ENCODE results near the gene SLC25A39. TPM values are rescaled to one million over a fixed set of nuclear protein-coding genes. Genes with fewer than 3 reads are reported as not detected.
"Not testable (repeated sequence)": the region's sequence is repeated elsewhere in the genome, so short reads cannot be mapped to it uniquely, and the experiment has no call there.

Gene SLC25A39
- total and polyA plus RNA-seq, 4 donors: 50.2 to 107 (median 58.1) TPM

DNA sequence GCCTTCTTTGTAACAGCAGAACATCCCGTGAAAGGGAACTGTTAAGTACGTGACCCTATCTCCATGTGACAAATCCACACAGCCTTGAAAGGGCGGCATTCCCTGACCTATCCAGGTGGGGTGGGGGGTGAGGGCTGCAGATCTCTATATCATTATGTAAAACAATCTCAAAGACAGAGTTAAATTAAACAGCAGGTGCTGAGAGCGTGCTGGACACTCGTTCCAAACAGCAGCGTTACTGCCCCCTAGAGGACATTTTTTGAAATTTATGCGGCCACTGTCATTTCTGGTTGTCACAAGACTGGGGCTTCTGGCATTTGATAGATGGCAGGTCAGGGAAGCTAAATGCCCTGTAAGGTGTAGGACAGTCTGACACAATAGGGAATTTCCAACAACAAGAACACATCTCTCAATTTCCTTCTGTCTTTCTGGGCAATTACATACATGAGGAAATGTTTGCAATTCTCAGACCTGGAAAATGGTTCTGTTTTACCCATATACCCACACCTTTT lies 6.7 kb upstream of the SLC25A39 start:
- ATAC-seq (ENCODE audit: low FRiP score) (no peak), DNase-seq (no peak)
- Histone ChIP-seq H3K4me1 (ENCODE audit: control insufficient read depth in 1 of 2, insufficient read depth in 2 of 2, low read length in 2 of 2) (no peaks in the 10 kb centered on the region), H3K36me3 (ENCODE audit: control insufficient read depth in 1 of 2, insufficient read depth in 2 of 2, low read length in 1 of 2) (no peaks in the 10 kb centered on the region), H3K9me3 (ENCODE audit: control insufficient read depth, low read length) (no peaks in the 10 kb centered on the region), H3K4me3 (ENCODE audit: low read length in 2 of 2) (no peak overlapping the region), H3K27me3 (ENCODE audit: control insufficient read depth in 1 of 2, insufficient read depth in 2 of 2, low read length in 1 of 2) (no peaks in the 10 kb centered on the region), H3K27ac (ENCODE audit: low read depth in 1 of 2, low read length in 2 of 2) (no peak overlapping the region)
- intact Hi-C loops (cut with DNase I): loop anchor here in 1 of 2 donors (1.0 to 2.0 kb wide), 2 partner anchors 113 to 121 kb away; partner anchors contain the start of gene UBTF
- WGBS, 2 donors: 1 to 3% methylated on average over 7 of the region's 7 CpGs

- H3K9me3 ChIP-seq (ENCODE audit: control insufficient read depth, low read length); H3K4me1 ChIP-seq (ENCODE audit: control insufficient read depth in 1 of 2, insufficient read depth in 2 of 2, low read length in 2 of 2); H3K27me3 ChIP-seq (ENCODE audit: control insufficient read depth in 1 of 2, insufficient read depth in 2 of 2, low read length in 1 of 2); H3K4me3 ChIP-seq (ENCODE audit: low read length in 2 of 2); ATAC-seq (ENCODE audit: low FRiP score); H3K27ac ChIP-seq (ENCODE audit: low read depth in 1 of 2, low read length in 2 of 2); H3K36me3 ChIP-seq (ENCODE audit: control insufficient read depth in 1 of 2, insufficient read depth in 2 of 2, low read length in 1 of 2); DNase-seq: not testable (repeated sequence)
- WGBS, 2 donors: 83 to 86% methylated on average over 5 of the region's 5 CpGs
- intact Hi-C loops (cut with DNase I): loop anchor here in 1 of 2 donors (2.0 kb wide), 1 partner anchor 111 kb away; the partner anchor contains the start of gene UBTF
Measured at GRCh38 chr17:44330263-44330662, 5.6 kb upstream of the SLC25A39 start.

DNA sequence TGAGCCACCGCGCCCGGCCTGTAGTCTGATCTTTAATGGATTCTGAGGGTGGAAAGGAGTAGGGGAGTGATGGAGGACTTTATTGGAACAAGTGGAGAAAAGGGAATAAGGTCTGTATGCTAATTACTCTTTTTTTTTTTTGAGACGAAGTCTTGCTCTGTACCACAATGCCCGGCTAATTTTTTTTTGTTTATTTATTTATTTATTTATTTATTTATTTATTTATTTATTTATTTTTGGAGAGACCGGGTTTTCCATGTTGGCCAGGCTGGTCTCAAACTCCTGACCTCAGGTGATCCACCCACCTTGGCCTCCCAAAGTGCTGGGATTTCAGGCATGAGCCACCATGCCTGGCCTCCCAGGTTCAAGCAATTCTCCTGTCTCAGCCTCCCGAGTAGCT lies 4.9 kb upstream of the SLC25A39 start:
- intact Hi-C loops (cut with DNase I); ATAC-seq (ENCODE audit: low FRiP score): not testable (repeated sequence)
- 82 to 89% methylated on average over 7 of the region's 7 CpGs for WGBS, 2 donors

DNA sequence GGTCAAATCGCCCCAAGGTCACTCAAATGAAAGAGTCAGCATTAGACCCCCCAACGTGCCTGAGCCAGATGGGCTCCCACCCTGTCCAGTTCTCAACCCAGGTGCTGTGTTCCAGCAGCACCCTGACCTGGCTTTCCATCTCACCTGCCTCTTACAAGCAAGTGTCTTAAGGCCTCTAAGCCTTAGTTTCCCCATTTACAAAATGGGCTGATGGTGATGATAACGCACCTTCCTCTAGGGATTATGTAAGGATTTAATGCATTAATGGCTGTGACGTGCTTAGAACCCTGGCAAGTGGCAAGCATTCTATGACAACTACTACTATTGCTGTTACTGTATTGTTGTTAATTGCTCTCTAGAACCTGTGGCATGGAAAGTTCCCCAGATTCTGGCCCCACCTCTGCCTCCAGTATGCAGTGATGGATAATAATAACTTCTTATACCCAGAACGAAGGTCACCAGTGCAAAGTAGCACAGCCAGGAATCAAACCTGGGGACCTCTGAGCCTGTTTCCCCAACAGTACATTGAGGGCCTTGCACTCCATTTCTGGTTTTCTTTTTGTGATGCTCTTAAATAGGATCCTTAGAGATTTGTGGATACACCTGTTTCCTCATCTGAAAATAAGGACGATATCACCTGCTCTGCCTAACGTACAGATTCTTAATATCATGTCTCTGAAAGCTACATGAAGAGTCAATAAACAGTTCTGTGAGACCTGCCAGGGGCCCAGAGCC lies 3.3 kb upstream of the SLC25A39 start:
- 77 to 78% methylated on average over 7 of the region's 7 CpGs for WGBS, 2 donors

More for the DNA sequence above, 4.9 kb upstream of the SLC25A39 start:
- DNase-seq; H3K4me3 ChIP-seq (ENCODE audit: low read length in 2 of 2); H3K36me3 ChIP-seq (ENCODE audit: control insufficient read depth in 1 of 2, insufficient read depth in 2 of 2, low read length in 1 of 2); H3K9me3 ChIP-seq (ENCODE audit: control insufficient read depth, low read length); H3K4me1 ChIP-seq (ENCODE audit: control insufficient read depth in 1 of 2, insufficient read depth in 2 of 2, low read length in 2 of 2); H3K27ac ChIP-seq (ENCODE audit: low read depth in 1 of 2, low read length in 2 of 2); H3K27me3 ChIP-seq (ENCODE audit: control insufficient read depth in 1 of 2, insufficient read depth in 2 of 2, low read length in 1 of 2): not testable (repeated sequence)

GRCh38 chr17:44326861-44327444 lies 2.3 kb upstream of the SLC25A39 start:
- Histone ChIP-seq H3K4me3 (ENCODE audit: low read length in 2 of 2) (no peak overlapping the region), H3K4me1 (ENCODE audit: control insufficient read depth in 1 of 2, insufficient read depth in 2 of 2, low read length in 2 of 2) (no peaks in the 10 kb centered on the region), H3K27ac (ENCODE audit: low read depth in 1 of 2, low read length in 2 of 2) (no peak overlapping the region), H3K9me3 (ENCODE audit: control insufficient read depth, low read length) (no peaks in the 10 kb centered on the region), H3K36me3 (ENCODE audit: control insufficient read depth in 1 of 2, insufficient read depth in 2 of 2, low read length in 1 of 2) (peaks cover 0 to 2% of the 10 kb centered on the region in 2 donors), H3K27me3 (ENCODE audit: control insufficient read depth in 1 of 2, insufficient read depth in 2 of 2, low read length in 1 of 2) (no peaks in the 10 kb centered on the region)
- DNase-seq (peak; percentile 98), ATAC-seq (ENCODE audit: low FRiP score) (peak; percentile 93)
- 26 to 30% methylated on average over 27 to 31 of the region's 31 CpGs for WGBS, 2 donors
- intact Hi-C loops (cut with DNase I): no loop called here

More for the DNA sequence above, 3.3 kb upstream of the SLC25A39 start:
- Histone ChIP-seq H3K4me1 (ENCODE audit: control insufficient read depth in 1 of 2, insufficient read depth in 2 of 2, low read length in 2 of 2) (no peaks in the 10 kb centered on the region), H3K27ac (ENCODE audit: low read depth in 1 of 2, low read length in 2 of 2) (no peak overlapping the region), H3K36me3 (ENCODE audit: control insufficient read depth in 1 of 2, insufficient read depth in 2 of 2, low read length in 1 of 2) (no peaks in the 10 kb centered on the region), H3K9me3 (ENCODE audit: control insufficient read depth, low read length) (no peaks in the 10 kb centered on the region), H3K27me3 (ENCODE audit: control insufficient read depth in 1 of 2, insufficient read depth in 2 of 2, low read length in 1 of 2) (no peaks in the 10 kb centered on the region), H3K4me3 (ENCODE audit: low read length in 2 of 2) (no peak overlapping the region)
- DNase-seq (peak in 1 of 2 donors; percentile 27), ATAC-seq (ENCODE audit: low FRiP score) (no peak)
- intact Hi-C loops (cut with DNase I): no loop called here

- H3K9me3 ChIP-seq (ENCODE audit: control insufficient read depth, low read length): no peaks in the 10 kb centered on the region
- H3K4me1 ChIP-seq (ENCODE audit: control insufficient read depth in 1 of 2, insufficient read depth in 2 of 2, low read length in 2 of 2): no peaks in the 10 kb centered on the region
- WGBS, 2 donors: 1% methylated on average over 36 to 38 of the region's 38 CpGs
- intact Hi-C loops (cut with DNase I): no loop called here
- H3K4me3 ChIP-seq (ENCODE audit: low read length in 2 of 2): peak overlapping the region; percentile 23 to 75
- no peak overlapping the region for H3K27ac ChIP-seq (ENCODE audit: low read depth in 1 of 2, low read length in 2 of 2)
- no peaks in the 10 kb centered on the region for H3K27me3 ChIP-seq (ENCODE audit: control insufficient read depth in 1 of 2, insufficient read depth in 2 of 2, low read length in 1 of 2)
- ATAC-seq (ENCODE audit: low FRiP score) (no peak), DNase-seq (peak in 1 of 2 donors; percentile 47)
- H3K36me3 ChIP-seq (ENCODE audit: control insufficient read depth in 1 of 2, insufficient read depth in 2 of 2, low read length in 1 of 2): peaks cover 0 to 8% of the 10 kb centered on the region in 2 donors
Measured at GRCh38 chr17:44324092-44324570, 492 bp downstream of the SLC25A39 start.

DNA sequence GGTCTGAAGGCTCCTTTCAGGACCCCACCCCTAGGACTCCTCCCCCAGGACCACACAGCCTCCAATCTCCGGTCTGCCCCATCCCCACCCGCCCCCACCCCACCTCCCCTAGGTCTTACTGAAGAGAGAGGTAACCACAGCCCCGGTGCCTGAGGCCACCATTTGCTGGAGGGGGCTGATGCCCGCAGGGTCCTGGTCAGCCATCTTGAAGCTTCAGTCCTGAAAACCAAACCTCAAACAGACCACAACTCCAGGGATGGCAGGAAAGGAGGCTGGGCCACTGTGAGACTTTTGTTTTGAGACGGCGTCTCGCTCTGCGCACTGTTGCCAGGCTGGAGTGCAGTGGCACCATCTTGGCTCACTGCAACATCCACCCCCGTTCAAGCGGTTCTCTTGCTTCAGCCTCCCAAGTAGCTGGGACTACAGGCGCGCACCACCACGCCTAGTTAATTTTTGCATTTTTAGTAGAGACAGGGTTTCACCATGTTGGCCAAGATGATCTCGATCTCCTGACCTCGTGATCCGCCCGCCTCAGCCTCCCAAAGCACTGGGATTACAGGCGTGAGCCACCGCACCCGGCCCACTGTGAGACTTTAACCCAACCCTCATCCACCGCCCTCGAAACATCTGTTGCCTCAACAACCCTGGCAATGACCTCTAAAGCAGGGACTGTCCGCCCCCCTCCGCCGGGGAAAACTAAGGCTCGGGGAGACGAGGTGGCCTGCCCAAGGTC lies 1.1 kb downstream of the SLC25A39 start:
- intact Hi-C loops (cut with DNase I): no loop called here
- no peak for ATAC-seq (ENCODE audit: low FRiP score)
- WGBS, 2 donors: 65 to 70% methylated on average over 26 to 27 of the region's 27 CpGs

GRCh38 chr17:44322236-44322895 lies 2.3 kb downstream of the SLC25A39 start:
- no peaks in the 10 kb centered on the region for H3K27me3 ChIP-seq (ENCODE audit: control insufficient read depth in 1 of 2, insufficient read depth in 2 of 2, low read length in 1 of 2)
- 91 to 92% methylated on average over 11 of the region's 11 CpGs for WGBS, 2 donors
- DNase-seq (peak in 1 of 2 donors; percentile 32), ATAC-seq (ENCODE audit: low FRiP score) (no peak)
- intact Hi-C loops (cut with DNase I): no loop called here
- no peaks in the 10 kb centered on the region for H3K4me1 ChIP-seq (ENCODE audit: control insufficient read depth in 1 of 2, insufficient read depth in 2 of 2, low read length in 2 of 2)
- no peak overlapping the region for H3K27ac ChIP-seq (ENCODE audit: low read depth in 1 of 2, low read length in 2 of 2)
- H3K36me3 ChIP-seq (ENCODE audit: control insufficient read depth in 1 of 2, insufficient read depth in 2 of 2, low read length in 1 of 2): peaks cover 0 to 8% of the 10 kb centered on the region in 2 donors
- H3K4me3 ChIP-seq (ENCODE audit: low read length in 2 of 2): no peak overlapping the region
- H3K9me3 ChIP-seq (ENCODE audit: control insufficient read depth, low read length): no peaks in the 10 kb centered on the region

More for the DNA sequence above, 1.1 kb downstream of the SLC25A39 start:
- Histone ChIP-seq H3K4me1 (ENCODE audit: control insufficient read depth in 1 of 2, insufficient read depth in 2 of 2, low read length in 2 of 2) (no peaks in the 10 kb centered on the region), H3K27me3 (ENCODE audit: control insufficient read depth in 1 of 2, insufficient read depth in 2 of 2, low read length in 1 of 2) (no peaks in the 10 kb centered on the region), H3K4me3 (ENCODE audit: low read length in 2 of 2) (peak overlapping the region; percentile 23 to 75), H3K36me3 (ENCODE audit: control insufficient read depth in 1 of 2, insufficient read depth in 2 of 2, low read length in 1 of 2) (peaks cover 0 to 8% of the 10 kb centered on the region in 2 donors), H3K9me3 (ENCODE audit: control insufficient read depth, low read length) (no peaks in the 10 kb centered on the region), H3K27ac (ENCODE audit: low read depth in 1 of 2, low read length in 2 of 2) (no peak overlapping the region)
- peak in 1 of 2 donors; percentile 39 for DNase-seq

All from aorta (tissue), 5 donors.